H9 (cell line): ENCODE data around the gene PLXNB1. TPM values are rescaled to one million over a fixed set of nuclear protein-coding genes. Genes with fewer than 3 reads are reported as not detected.

Experiments used
- DNase-seq: peaks from one replicate; pipeline ENCODE4 v3.0.0-alpha.2; 2017
- H2AFZ ChIP-seq: one replicate; pipeline ENCODE4 v1.6.1; 2013; ENCODE audit warnings: mild to moderate bottlenecking, low read length, control low read depth, moderate library complexity
- H2AK5ac ChIP-seq: 2 replicates; pipeline ENCODE4 v1.6.1; 2013; ENCODE audit warnings: low read length, control low read depth, mixed read lengths; ENCODE audit not compliant: insufficient read length
- H2BK120ac ChIP-seq: one replicate; pipeline ENCODE4 v1.6.1; 2013; ENCODE audit warnings: low read depth, mild to moderate bottlenecking, low read length, control low read depth, inconsistent platforms; ENCODE audit not compliant: poor library complexity, severe bottlenecking
- H2BK12ac ChIP-seq: 2 replicates; pipeline ENCODE4 v1.6.1; 2013; ENCODE audit warnings: low read length, control low read depth, mixed read lengths, low read depth; ENCODE audit not compliant: insufficient read length
- H2BK15ac ChIP-seq: 2 replicates; pipeline ENCODE4 v1.6.1; 2013; ENCODE audit warnings: low read depth, low read length, control low read depth
- H2BK20ac ChIP-seq: one replicate; pipeline ENCODE4 v1.6.1; 2013; ENCODE audit warnings: low read depth, mild to moderate bottlenecking, low read length, control low read depth, inconsistent platforms; ENCODE audit not compliant: poor library complexity, severe bottlenecking
- H2BK5ac ChIP-seq: 2 replicates; pipeline ENCODE4 v1.6.1; 2013; ENCODE audit warnings: low read length, control low read depth, mixed read lengths; ENCODE audit not compliant: insufficient read length
- H3K14ac ChIP-seq: 2 replicates; pipeline ENCODE4 v1.6.1; 2013; ENCODE audit warnings: low read length, control low read depth; ENCODE audit not compliant: insufficient read depth
- H3K18ac ChIP-seq: 2 replicates; pipeline ENCODE4 v1.6.1; 2013; ENCODE audit warnings: low read depth, mild to moderate bottlenecking, mixed read lengths, low read length, control low read depth; ENCODE audit not compliant: insufficient read length
- H3K23ac ChIP-seq: 2 replicates; pipeline ENCODE4 v1.6.1; 2013; ENCODE audit warnings: low read length, control low read depth, mixed read lengths, low read depth; ENCODE audit not compliant: insufficient read length
- H3K23me2 ChIP-seq: 2 replicates; pipeline ENCODE4 v1.6.1; 2013; ENCODE audit warnings: low read depth, mild to moderate bottlenecking, mixed read lengths, low read length, control low read depth; ENCODE audit not compliant: insufficient read length, poor library complexity, severe bottlenecking
- H3K27ac ChIP-seq: 2 replicates; pipeline ENCODE4 v1.5.1; 2013; ENCODE audit warnings: low read length, control low read depth, mixed read lengths, low read depth; ENCODE audit not compliant: insufficient read length
- H3K27me3 ChIP-seq: 2 replicates; pipeline ENCODE4 v1.6.1; 2013; ENCODE audit warnings: low read length, control low read depth, inconsistent platforms; ENCODE audit not compliant: insufficient read depth
- H3K4ac ChIP-seq: 2 replicates; pipeline ENCODE4 v1.6.1; 2013; ENCODE audit warnings: low read depth, mild to moderate bottlenecking, control low read depth, inconsistent platforms, low read length, moderate library complexity
- H3K4me1 ChIP-seq: 2 replicates; pipeline ENCODE4 v1.6.1; 2013; ENCODE audit warnings: low read length, control low read depth, inconsistent platforms; ENCODE audit not compliant: insufficient read depth
- H3K4me2 ChIP-seq: 2 replicates; pipeline ENCODE4 v1.6.1; 2013; ENCODE audit warnings: low read length, control low read depth, mixed read lengths; ENCODE audit not compliant: insufficient read length, insufficient read depth
- H3K56ac ChIP-seq: 2 replicates; pipeline ENCODE4 v1.6.1; 2013; ENCODE audit warnings: low read depth, mild to moderate bottlenecking, mixed read lengths, low read length, control low read depth; ENCODE audit not compliant: insufficient read length
- H3K79me1 ChIP-seq: 2 replicates; pipeline ENCODE4 v1.6.1; 2013; ENCODE audit warnings: low read depth, mild to moderate bottlenecking, moderate library complexity, low read length, control low read depth, inconsistent platforms; ENCODE audit not compliant: insufficient read depth, poor library complexity, severe bottlenecking
- H3K79me2 ChIP-seq: 2 replicates; pipeline ENCODE4 v1.6.1; 2013; ENCODE audit warnings: low read length, control low read depth, inconsistent platforms; ENCODE audit not compliant: insufficient read depth
- H3K9ac ChIP-seq: 2 replicates; pipeline ENCODE4 v1.6.1; 2013; ENCODE audit warnings: low read length, control low read depth, mixed read lengths; ENCODE audit not compliant: insufficient read length; ENCODE audit errors: extremely low read depth
- H3K9me3 ChIP-seq: one replicate; pipeline ENCODE4 v1.6.1; 2013; ENCODE audit warnings: low read depth, low read length, inconsistent platforms; ENCODE audit not compliant: control insufficient read depth
- H3T11ph ChIP-seq: one replicate; pipeline ENCODE4 v1.6.1; 2013; ENCODE audit warnings: mild to moderate bottlenecking, low read length, control low read depth, inconsistent platforms
- H4K20me1 ChIP-seq: one replicate; pipeline ENCODE4 v1.6.1; 2013; ENCODE audit not compliant: control insufficient read depth, insufficient read length, insufficient read depth
- H4K5ac ChIP-seq: 2 replicates; pipeline ENCODE4 v1.6.1; 2013; ENCODE audit warnings: low read depth, mild to moderate bottlenecking, mixed read lengths, low read length, control low read depth; ENCODE audit not compliant: insufficient read length
- H4K8ac ChIP-seq: replicated peaks from 2 replicates; pipeline ENCODE4 v1.6.1; 2013; ENCODE audit warnings: low read length, control low read depth, mixed read lengths, low read depth; ENCODE audit not compliant: insufficient read length
- H4K91ac ChIP-seq: 2 replicates; pipeline ENCODE4 v1.6.1; 2013; ENCODE audit warnings: low read depth, mild to moderate bottlenecking, moderate library complexity, mixed read lengths, low read length, control low read depth; ENCODE audit not compliant: insufficient read length
- H3K27ac Mint-ChIP-seq, 3 experiments: 2 replicates in 2 of 3; 3 replicates in 1 of 3; pipeline ENCODE4 v1.8.0; 2020 to 2021; ENCODE audit warnings: mixed read lengths in 3 of 3, mild to moderate bottlenecking in 1 of 3, moderate library complexity in 1 of 3
- H3K27me3 Mint-ChIP-seq: 2 replicates; pipeline ENCODE4 v1.8.0; 2021; ENCODE audit warnings: low read depth, mild to moderate bottlenecking, moderate library complexity, mixed read lengths
- H3K36me3 Mint-ChIP-seq, 3 experiments: 2 replicates in 2 of 3; 3 replicates in 1 of 3; pipeline ENCODE4 v1.8.0; 2020 to 2021; ENCODE audit warnings: low read depth in 3 of 3, mixed read lengths in 3 of 3; ENCODE audit not compliant: insufficient read depth in 1 of 3
- H3K4me1 Mint-ChIP-seq, 2 experiments: 2 replicates each; pipeline ENCODE4 v1.8.0; 2020; ENCODE audit warnings: mixed read lengths in 2 of 2
- H3K4me3 Mint-ChIP-seq, 2 experiments: 2 replicates in 1 of 2; 3 replicates in 1 of 2; pipeline ENCODE4 v1.8.0; 2020 to 2021; ENCODE audit warnings: mild to moderate bottlenecking in 2 of 2, mixed read lengths in 2 of 2, moderate library complexity in 1 of 2
- H3K9me3 Mint-ChIP-seq, 2 experiments: 2 replicates in 1 of 2; 3 replicates in 1 of 2; pipeline ENCODE4 v1.8.0; 2020; ENCODE audit warnings: mild to moderate bottlenecking in 2 of 2, mixed read lengths in 2 of 2, moderate library complexity in 1 of 2
- WGBS: extraction: QIAGEN DNeasy Blood & Tissue Kit; methylation state at CpG from one replicate; pipeline ENCODE4 v1.1.7; 2013; ENCODE audit warnings: missing lambda C conversion rate, low lambda C conversion rate, mixed read lengths; ENCODE audit not compliant: insufficient read length; ENCODE audit errors: extremely low coverage; 5-methylcytosine and 5-hydroxymethylcytosine counted together
- total RNA-seq: library from RNA; stranded (reverse); gene quantifications from 2 replicates; pipeline ENCODE4 v1.2.1, GENCODE V29; 2021
- TF ChIP-seq, protein P1 (sequence below): fragments of 200-600 bp; sonication (generic); conservative IDR thresholded peaks from 3 replicates; pipeline ENCODE4 v1.8.0; 2021; ENCODE audit warnings: antibody characterized with exemption, mild to moderate bottlenecking

Gene PLXNB1
- total RNA-seq, 1 experiment from 2014 or later, result 184 TPM

DNA sequence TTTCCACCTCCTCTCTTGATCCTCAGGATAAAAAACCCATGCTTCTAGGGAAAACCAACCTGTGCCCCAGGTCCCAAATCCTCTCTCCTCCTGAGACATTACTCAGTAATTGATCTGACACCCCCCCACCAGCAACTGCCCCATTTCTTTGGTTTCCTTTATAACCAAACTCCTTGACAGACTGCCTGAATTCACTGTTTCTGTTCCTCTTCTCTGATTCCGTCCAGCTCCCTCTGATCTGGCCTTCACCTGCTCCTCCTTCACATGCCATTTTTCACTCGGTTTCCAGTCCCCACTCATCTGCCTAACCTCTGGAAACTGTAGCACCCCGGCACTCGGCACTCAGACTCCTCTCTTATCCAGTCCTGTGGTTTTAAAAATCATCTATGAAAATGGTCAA lies 7.9 kb upstream of the PLXNB1 start:
- Histone ChIP-seq H3K4ac (no peak overlapping the region), H2BK15ac (no peak overlapping the region), H3K9me3 (no peaks in the 10 kb centered on the region), H2BK5ac (no peak overlapping the region), H3K23ac (no peak overlapping the region), H2BK20ac (no peak overlapping the region), H3K9ac (no peak overlapping the region), H2AFZ (no peak overlapping the region), H3K79me2 (peaks cover 5% of the 10 kb centered on the region; the same call in 1 of the 2 replicates), H4K8ac (no peak overlapping the region), H3K79me1 (peaks cover 5% of the 10 kb centered on the region), H2AK5ac (no peak overlapping the region), H4K91ac (no peak overlapping the region), H3K23me2 (no peaks in the 10 kb centered on the region), H3K4me2 (no peak overlapping the region), H3K4me1 (peaks cover 3% of the 10 kb centered on the region; the same call in 1 of the 2 replicates), H3K27ac (no peak overlapping the region), H4K20me1 (no peaks in the 10 kb centered on the region), H3K27me3 (no peaks in the 10 kb centered on the region), H2BK120ac (no peak overlapping the region), H3K14ac (no peak overlapping the region), H2BK12ac (no peak overlapping the region), H4K5ac (no peak overlapping the region), H3K18ac (no peak overlapping the region), H3K56ac (no peak overlapping the region), H3T11ph (no peak overlapping the region)
- TF ChIP-seq, protein P1, sequence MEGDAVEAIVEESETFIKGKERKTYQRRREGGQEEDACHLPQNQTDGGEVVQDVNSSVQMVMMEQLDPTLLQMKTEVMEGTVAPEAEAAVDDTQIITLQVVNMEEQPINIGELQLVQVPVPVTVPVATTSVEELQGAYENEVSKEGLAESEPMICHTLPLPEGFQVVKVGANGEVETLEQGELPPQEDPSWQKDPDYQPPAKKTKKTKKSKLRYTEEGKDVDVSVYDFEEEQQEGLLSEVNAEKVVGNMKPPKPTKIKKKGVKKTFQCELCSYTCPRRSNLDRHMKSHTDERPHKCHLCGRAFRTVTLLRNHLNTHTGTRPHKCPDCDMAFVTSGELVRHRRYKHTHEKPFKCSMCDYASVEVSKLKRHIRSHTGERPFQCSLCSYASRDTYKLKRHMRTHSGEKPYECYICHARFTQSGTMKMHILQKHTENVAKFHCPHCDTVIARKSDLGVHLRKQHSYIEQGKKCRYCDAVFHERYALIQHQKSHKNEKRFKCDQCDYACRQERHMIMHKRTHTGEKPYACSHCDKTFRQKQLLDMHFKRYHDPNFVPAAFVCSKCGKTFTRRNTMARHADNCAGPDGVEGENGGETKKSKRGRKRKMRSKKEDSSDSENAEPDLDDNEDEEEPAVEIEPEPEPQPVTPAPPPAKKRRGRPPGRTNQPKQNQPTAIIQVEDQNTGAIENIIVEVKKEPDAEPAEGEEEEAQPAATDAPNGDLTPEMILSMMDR, result no peak
- no CpG with 5 or more reads among the region's 4 CpGs for WGBS
- no peak for DNase-seq
- Mint-ChIP-seq H3K27ac (no peak overlapping the region; a peak in 2 of 7 replicates), H3K9me3 (no peaks in the 10 kb centered on the region), H3K36me3 (peaks cover 23 to 52% (median 36%) of the 10 kb centered on the region in 3 experiments; a peak in 6 of 7 replicates), H3K4me1 (peaks cover 15 to 22% of the 10 kb centered on the region in 2 experiments), H3K27me3 (no peaks in the 10 kb centered on the region), H3K4me3 (peak overlapping the region in 1 of 2 experiments; percentile 6; a peak in 1 of 5 replicates)
